Stimulated activated CD4-positive, alpha-beta T cell treated with anti-CD3 and anti-CD28 coated beads, Interleukin-4, amount 100 ng/mL, for 48 hours (primary cell): Measurements from ENCODE around the gene BICD1.
"Not testable (repeated sequence)": the region's sequence is repeated elsewhere in the genome, so short reads cannot be mapped to it uniquely, and the experiment has no call there.

Source experiments
- DNase-seq, 2 donors: peaks; one replicate each; pipeline ENCODE4 v3.0.0-alpha.2; 2020; ENCODE audit warnings: low read depth in 2 of 2

The BICD1 gene

GRCh38 chr12:32106517-32107358 is at the start of gene BICD1:
Gene BICD1, plus strand, starts transcription at chr12:32106847. Its CDS starts 485 bp downstream, at chr12:32107332.
- peak; percentile 66 to 74 for DNase-seq

- DNase-seq = no peak
Measured at GRCh38 chr12:32061033-32061432, 45.6 kb upstream of the BICD1 start.

- DNase-seq = no peak
Measured at GRCh38 chr12:32062881-32063280, 43.8 kb upstream of the BICD1 start.

GRCh38 chr12:32063796-32064195 is 42.9 kb upstream of the BICD1 start:
- no peak for DNase-seq

GRCh38 chr12:32066206-32066605 is 40.4 kb upstream of the BICD1 start:
- DNase-seq = no peak

GRCh38 chr12:32069071-32069470 is 37.6 kb upstream of the BICD1 start:
- no peak for DNase-seq

GRCh38 chr12:32069731-32070130 is 36.9 kb upstream of the BICD1 start:
- no peak for DNase-seq

GRCh38 chr12:32070370-32070769 is 36.3 kb upstream of the BICD1 start:
- no peak for DNase-seq

GRCh38 chr12:32072102-32072501 is 34.5 kb upstream of the BICD1 start:
- DNase-seq = no peak

GRCh38 chr12:32074432-32074831 is 32.2 kb upstream of the BICD1 start:
- no peak for DNase-seq

GRCh38 chr12:32076941-32077340 is 29.7 kb upstream of the BICD1 start:
- no peak for DNase-seq

- DNase-seq = no peak
Measured at GRCh38 chr12:32080435-32080834, 26.2 kb upstream of the BICD1 start.

- no peak for DNase-seq
Measured at GRCh38 chr12:32083489-32083888, 23.2 kb upstream of the BICD1 start.

- DNase-seq = no peak
Measured at GRCh38 chr12:32084017-32084688, 22.5 kb upstream of the BICD1 start.

GRCh38 chr12:32084753-32085152 is 21.9 kb upstream of the BICD1 start:
- no peak for DNase-seq

GRCh38 chr12:32087306-32087705 is 19.3 kb upstream of the BICD1 start:
- no peak for DNase-seq

GRCh38 chr12:32089156-32089555 is 17.5 kb upstream of the BICD1 start:
- DNase-seq = no peak

- no peak for DNase-seq
Measured at GRCh38 chr12:32089586-32089985, 17.1 kb upstream of the BICD1 start.

- no peak for DNase-seq
Measured at GRCh38 chr12:32091696-32092095, 15.0 kb upstream of the BICD1 start.

GRCh38 chr12:32098112-32098511 is 8.5 kb upstream of the BICD1 start:
- no peak for DNase-seq

GRCh38 chr12:32099275-32099674 is 7.4 kb upstream of the BICD1 start:
- DNase-seq = not testable (repeated sequence)

- DNase-seq = no peak
Measured at GRCh38 chr12:32100361-32100760, 6.3 kb upstream of the BICD1 start.

- no peak for DNase-seq
Measured at GRCh38 chr12:32100888-32101287, 5.8 kb upstream of the BICD1 start.
